Liver (tissue), 9 donors: ENCODE results near the gene PPP2R2D. TPM values are rescaled to one million over a fixed set of nuclear protein-coding genes. Genes with fewer than 3 reads are reported as not detected.

Experiments used
- DNase-seq: peaks from one replicate; pipeline ENCODE4 v3.0.0-alpha.2; 2017; ENCODE audit warnings: low spot score
- H3K27ac ChIP-seq, 2 donors: one replicate each; pipeline ENCODE4 v1.7.0; 2013; ENCODE audit warnings: inconsistent platforms in 2 of 2, low read length in 2 of 2, control low read depth in 1 of 2, low read depth in 1 of 2, mild to moderate bottlenecking in 1 of 2
- H3K27me3 ChIP-seq, 4 donors: one replicate each; pipeline versions ENCODE4 v1.6.1 to v1.7.0; 2013; ENCODE audit warnings: low read length in 3 of 4, inconsistent platforms in 1 of 4, mild to moderate bottlenecking in 1 of 4, moderate library complexity in 1 of 4; ENCODE audit not compliant: control insufficient read depth in 4 of 4, insufficient read depth in 4 of 4
- H3K36me3 ChIP-seq, 4 donors: one replicate each; pipeline versions ENCODE4 v1.6.1 to v1.7.0; 2013; ENCODE audit warnings: low read length in 3 of 4, mild to moderate bottlenecking in 3 of 4, low read depth in 1 of 4, moderate library complexity in 1 of 4; ENCODE audit not compliant: control insufficient read depth in 4 of 4, insufficient read depth in 3 of 4
- H3K4me1 ChIP-seq, 4 donors: one replicate each; pipeline versions ENCODE4 v1.6.1 to v1.7.0; 2013; ENCODE audit warnings: low read length in 3 of 4, mild to moderate bottlenecking in 3 of 4, moderate library complexity in 1 of 4; ENCODE audit not compliant: control insufficient read depth in 4 of 4, insufficient read depth in 4 of 4
- H3K4me3 ChIP-seq, 3 donors: one replicate each; pipeline versions ENCODE4 v1.6.1 to v1.7.0; 2013; ENCODE audit warnings: low read length in 3 of 3, control low read depth in 1 of 3, low read depth in 1 of 3, mild to moderate bottlenecking in 1 of 3
- H3K9ac ChIP-seq, 2 donors: one replicate each; pipeline ENCODE4 v1.7.0; 2013; ENCODE audit warnings: low read length in 2 of 2, mild to moderate bottlenecking in 2 of 2, moderate library complexity in 2 of 2, control low read depth in 1 of 2, low read depth in 1 of 2
- H3K9me3 ChIP-seq, 4 donors: one replicate each; pipeline versions ENCODE4 v1.6.1 to v1.7.0; 2013; ENCODE audit warnings: low read length in 3 of 4; ENCODE audit not compliant: control insufficient read depth in 4 of 4
- EGR1 ChIP-seq, 2 donors: IDR thresholded peaks; 2 replicates each; pipeline ENCODE4 v1.6.1; 2016 to 2018; ENCODE audit warnings: antibody characterized with exemption in 2 of 2, low read depth in 2 of 2
- FOXA1 ChIP-seq: IDR thresholded peaks from 2 replicates; pipeline ENCODE4 v1.6.1; 2016; ENCODE audit warnings: antibody characterized with exemption
- FOXA2 ChIP-seq: IDR thresholded peaks from 2 replicates; pipeline ENCODE4 v1.6.1; 2016; ENCODE audit warnings: antibody characterized with exemption
- GABPA ChIP-seq, 2 donors: IDR thresholded peaks in 1 of 2; conservative IDR thresholded peaks in 1 of 2; 2 replicates each; pipeline ENCODE4 v1.6.1; 2016; ENCODE audit warnings: antibody characterized with exemption in 2 of 2, mild to moderate bottlenecking in 1 of 2, moderate library complexity in 1 of 2
- HNF4A ChIP-seq, 2 donors: conservative IDR thresholded peaks; 2 replicates each; pipeline ENCODE4 v1.6.1; 2016; ENCODE audit warnings: antibody characterized with exemption in 2 of 2, mild to moderate bottlenecking in 2 of 2
- HNF4G ChIP-seq: IDR thresholded peaks from 2 replicates; pipeline ENCODE4 v1.6.1; 2016; ENCODE audit warnings: antibody characterized with exemption
- NR2F2 ChIP-seq: IDR thresholded peaks from 2 replicates; pipeline ENCODE4 v1.6.1; 2016; ENCODE audit warnings: antibody characterized with exemption
- RAD21 ChIP-seq, 2 donors: IDR thresholded peaks; 2 replicates each; pipeline ENCODE4 v1.6.1; 2016; ENCODE audit warnings: antibody characterized with exemption in 2 of 2, mild to moderate bottlenecking in 2 of 2
- RXRA ChIP-seq, 2 donors: IDR thresholded peaks; 2 replicates each; pipeline ENCODE4 v1.6.1; 2017 to 2018; ENCODE audit warnings: antibody characterized with exemption in 2 of 2, mild to moderate bottlenecking in 1 of 2
- YY1 ChIP-seq: IDR thresholded peaks from 2 replicates; pipeline ENCODE4 v1.6.1; 2016; ENCODE audit warnings: antibody characterized with exemption, mild to moderate bottlenecking
- WGBS: extraction: QIAGEN DNeasy Blood & Tissue Kit; methylation state at CpG from one replicate; pipeline ENCODE4 v1.1.7; 2013; 5-methylcytosine and 5-hydroxymethylcytosine counted together
- polyA plus RNA-seq, 2 donors: library from polyadenylated mRNA; stranded (reverse) in 1 of 2; unstranded in 1 of 2; fragments of 200-250 nt in 1 of 2; fragments of >200 nt in 1 of 2; fragmentation: Nextera tagmentation in 1 of 2; extraction: Ambion mirVana in 1 of 2; gene quantifications; one replicate each; pipeline versions ENCODE4 v1.2.1 to v1.2.3, GENCODE V29; 2013 to 2015
- total RNA-seq, 2 donors: library from RNA; depleted of rRNA; stranded (reverse); fragments of >200 nt; gene quantifications; one replicate each; pipeline ENCODE4 v1.2.3, GENCODE V29; 2014
- TF ChIP-seq, protein P1 (sequence below): fragments of 150-350 bp; IDR thresholded peaks from 2 replicates; pipeline ENCODE4 v1.5.1; 2017; ENCODE audit warnings: improper control_type of control experiment, low read depth, low read length; ENCODE audit not compliant: missing input control
- TF ChIP-seq, protein P2 (sequence below): IDR thresholded peaks from 2 replicates; pipeline ENCODE4 v1.6.1; 2016; ENCODE audit warnings: antibody characterized with exemption
- TF ChIP-seq, protein P3 (sequence below): IDR thresholded peaks from 2 replicates; pipeline ENCODE4 v1.6.1; 2016; ENCODE audit warnings: antibody characterized with exemption
- TF ChIP-seq, protein P4 (sequence below): IDR thresholded peaks from 2 replicates; pipeline ENCODE4 v1.6.1; 2016; ENCODE audit warnings: antibody characterized with exemption, mild to moderate bottlenecking
- donor health status: healthy.
- donor health status: healthy.
- donor health status: healthy.
- donor health status: healthy.
- donor health status: healthy.

Gene PPP2R2D
- total and polyA plus RNA-seq, 4 donors, result 5.9 to 20.5 (median 14.3) TPM

DNA sequence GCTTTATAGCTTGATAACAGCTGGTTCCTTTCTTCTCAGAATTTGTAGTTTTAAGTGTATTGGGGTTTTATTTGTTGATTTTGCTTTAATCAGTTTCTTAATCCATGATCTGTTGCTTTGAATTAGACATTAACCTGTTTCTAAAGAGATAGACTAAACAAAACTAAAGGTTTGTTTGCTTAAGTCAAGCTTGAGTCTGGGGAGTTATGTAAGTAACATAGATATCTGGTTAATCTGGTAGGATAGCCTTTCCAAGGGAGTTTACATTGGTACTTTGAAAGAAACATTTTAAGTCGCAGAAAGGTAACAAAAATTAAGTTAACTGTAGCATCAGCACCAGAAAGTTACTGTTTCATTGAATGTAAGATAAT lies 5.4 kb downstream of the PPP2R2D start:
- H3K4me1 ChIP-seq, result peaks cover 13 to 48% (median 44%) of the 10 kb centered on the region in 4 donors
- TF ChIP-seq RXRA (IDR thresholded peaks at IDR 0.05) (peak in 1 of 2 donors; percentile 9), YY1 (no peak), FOXA2 (no peak), FOXA1 (no peak), GABPA (IDR thresholded peaks at IDR 0.05 in 1 of 2, conservative IDR thresholded peaks at IDR 0.05 in 1 of 2) (no peak), HNF4G (no peak), NR2F2 (no peak), EGR1 (IDR thresholded peaks at IDR 0.05; ENCODE audit: low read depth in 2 of 2) (no peak), HNF4A (conservative IDR thresholded peaks at IDR 0.05) (peak; percentile 27 to 51), RAD21 (IDR thresholded peaks at IDR 0.05) (no peak)
- TF ChIP-seq, protein P1, sequence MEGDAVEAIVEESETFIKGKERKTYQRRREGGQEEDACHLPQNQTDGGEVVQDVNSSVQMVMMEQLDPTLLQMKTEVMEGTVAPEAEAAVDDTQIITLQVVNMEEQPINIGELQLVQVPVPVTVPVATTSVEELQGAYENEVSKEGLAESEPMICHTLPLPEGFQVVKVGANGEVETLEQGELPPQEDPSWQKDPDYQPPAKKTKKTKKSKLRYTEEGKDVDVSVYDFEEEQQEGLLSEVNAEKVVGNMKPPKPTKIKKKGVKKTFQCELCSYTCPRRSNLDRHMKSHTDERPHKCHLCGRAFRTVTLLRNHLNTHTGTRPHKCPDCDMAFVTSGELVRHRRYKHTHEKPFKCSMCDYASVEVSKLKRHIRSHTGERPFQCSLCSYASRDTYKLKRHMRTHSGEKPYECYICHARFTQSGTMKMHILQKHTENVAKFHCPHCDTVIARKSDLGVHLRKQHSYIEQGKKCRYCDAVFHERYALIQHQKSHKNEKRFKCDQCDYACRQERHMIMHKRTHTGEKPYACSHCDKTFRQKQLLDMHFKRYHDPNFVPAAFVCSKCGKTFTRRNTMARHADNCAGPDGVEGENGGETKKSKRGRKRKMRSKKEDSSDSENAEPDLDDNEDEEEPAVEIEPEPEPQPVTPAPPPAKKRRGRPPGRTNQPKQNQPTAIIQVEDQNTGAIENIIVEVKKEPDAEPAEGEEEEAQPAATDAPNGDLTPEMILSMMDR, result no peak
- TF ChIP-seq, protein P2, sequence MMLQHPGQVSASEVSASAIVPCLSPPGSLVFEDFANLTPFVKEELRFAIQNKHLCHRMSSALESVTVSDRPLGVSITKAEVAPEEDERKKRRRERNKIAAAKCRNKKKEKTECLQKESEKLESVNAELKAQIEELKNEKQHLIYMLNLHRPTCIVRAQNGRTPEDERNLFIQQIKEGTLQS, result no peak
- TF ChIP-seq, protein P3, sequence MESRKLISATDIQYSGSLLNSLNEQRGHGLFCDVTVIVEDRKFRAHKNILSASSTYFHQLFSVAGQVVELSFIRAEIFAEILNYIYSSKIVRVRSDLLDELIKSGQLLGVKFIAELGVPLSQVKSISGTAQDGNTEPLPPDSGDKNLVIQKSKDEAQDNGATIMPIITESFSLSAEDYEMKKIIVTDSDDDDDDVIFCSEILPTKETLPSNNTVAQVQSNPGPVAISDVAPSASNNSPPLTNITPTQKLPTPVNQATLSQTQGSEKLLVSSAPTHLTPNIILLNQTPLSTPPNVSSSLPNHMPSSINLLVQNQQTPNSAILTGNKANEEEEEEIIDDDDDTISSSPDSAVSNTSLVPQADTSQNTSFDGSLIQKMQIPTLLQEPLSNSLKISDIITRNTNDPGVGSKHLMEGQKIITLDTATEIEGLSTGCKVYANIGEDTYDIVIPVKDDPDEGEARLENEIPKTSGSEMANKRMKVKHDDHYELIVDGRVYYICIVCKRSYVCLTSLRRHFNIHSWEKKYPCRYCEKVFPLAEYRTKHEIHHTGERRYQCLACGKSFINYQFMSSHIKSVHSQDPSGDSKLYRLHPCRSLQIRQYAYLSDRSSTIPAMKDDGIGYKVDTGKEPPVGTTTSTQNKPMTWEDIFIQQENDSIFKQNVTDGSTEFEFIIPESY, result no peak
- TF ChIP-seq, protein P4, sequence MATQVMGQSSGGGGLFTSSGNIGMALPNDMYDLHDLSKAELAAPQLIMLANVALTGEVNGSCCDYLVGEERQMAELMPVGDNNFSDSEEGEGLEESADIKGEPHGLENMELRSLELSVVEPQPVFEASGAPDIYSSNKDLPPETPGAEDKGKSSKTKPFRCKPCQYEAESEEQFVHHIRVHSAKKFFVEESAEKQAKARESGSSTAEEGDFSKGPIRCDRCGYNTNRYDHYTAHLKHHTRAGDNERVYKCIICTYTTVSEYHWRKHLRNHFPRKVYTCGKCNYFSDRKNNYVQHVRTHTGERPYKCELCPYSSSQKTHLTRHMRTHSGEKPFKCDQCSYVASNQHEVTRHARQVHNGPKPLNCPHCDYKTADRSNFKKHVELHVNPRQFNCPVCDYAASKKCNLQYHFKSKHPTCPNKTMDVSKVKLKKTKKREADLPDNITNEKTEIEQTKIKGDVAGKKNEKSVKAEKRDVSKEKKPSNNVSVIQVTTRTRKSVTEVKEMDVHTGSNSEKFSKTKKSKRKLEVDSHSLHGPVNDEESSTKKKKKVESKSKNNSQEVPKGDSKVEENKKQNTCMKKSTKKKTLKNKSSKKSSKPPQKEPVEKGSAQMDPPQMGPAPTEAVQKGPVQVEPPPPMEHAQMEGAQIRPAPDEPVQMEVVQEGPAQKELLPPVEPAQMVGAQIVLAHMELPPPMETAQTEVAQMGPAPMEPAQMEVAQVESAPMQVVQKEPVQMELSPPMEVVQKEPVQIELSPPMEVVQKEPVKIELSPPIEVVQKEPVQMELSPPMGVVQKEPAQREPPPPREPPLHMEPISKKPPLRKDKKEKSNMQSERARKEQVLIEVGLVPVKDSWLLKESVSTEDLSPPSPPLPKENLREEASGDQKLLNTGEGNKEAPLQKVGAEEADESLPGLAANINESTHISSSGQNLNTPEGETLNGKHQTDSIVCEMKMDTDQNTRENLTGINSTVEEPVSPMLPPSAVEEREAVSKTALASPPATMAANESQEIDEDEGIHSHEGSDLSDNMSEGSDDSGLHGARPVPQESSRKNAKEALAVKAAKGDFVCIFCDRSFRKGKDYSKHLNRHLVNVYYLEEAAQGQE, result no peak
- 29% methylated on average over 1 of the region's 1 CpG for WGBS
- H3K4me3 ChIP-seq, result no peak overlapping the region
- H3K27ac ChIP-seq, result peak overlapping the region in 1 of 2 donors; percentile 18
- no peaks in the 10 kb centered on the region for H3K9me3 ChIP-seq
- H3K36me3 ChIP-seq, result peaks cover 0 to 3% (median 1%) of the 10 kb centered on the region in 4 donors
- H3K27me3 ChIP-seq, result no peaks in the 10 kb centered on the region
- H3K9ac ChIP-seq, result peak overlapping the region in 1 of 2 donors; percentile 17
- DNase-seq, result no peak

DNA sequence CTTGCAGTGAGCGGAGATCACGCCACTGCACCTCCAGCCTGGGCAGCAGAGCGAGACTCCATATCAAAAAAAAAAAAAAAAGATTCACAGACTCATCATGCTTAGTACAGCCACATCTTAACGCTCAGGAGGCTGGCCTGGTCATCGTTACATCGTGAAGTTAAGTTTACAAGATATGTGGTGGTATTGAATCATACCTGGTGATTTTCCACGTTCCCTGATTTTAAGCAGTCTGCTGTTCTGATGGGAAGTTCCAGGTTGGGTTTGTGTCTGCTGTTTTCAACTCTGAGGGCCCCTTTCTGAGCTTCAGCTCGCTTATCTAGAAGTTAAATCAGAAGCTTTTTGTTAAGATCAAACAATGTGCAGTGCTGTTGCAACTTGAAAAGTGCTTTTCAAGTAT lies 6.9 kb downstream of the PPP2R2D start:
- H3K36me3 ChIP-seq, result peaks cover 0 to 10% (median 1%) of the 10 kb centered on the region in 4 donors
- H3K27me3 ChIP-seq, result no peaks in the 10 kb centered on the region
- TF ChIP-seq FOXA1 (no peak), HNF4G (no peak), HNF4A (conservative IDR thresholded peaks at IDR 0.05) (no peak), YY1 (no peak), FOXA2 (no peak), RAD21 (IDR thresholded peaks at IDR 0.05) (no peak)
- TF ChIP-seq, protein P3, result no peak
- TF ChIP-seq, protein P1, result no peak
- TF ChIP-seq, protein P2, result no peak
- no peak overlapping the region for H3K9ac ChIP-seq
- no peak overlapping the region for H3K4me3 ChIP-seq
- DNase-seq, result no peak
- no peak overlapping the region for H3K27ac ChIP-seq
- peaks cover 10 to 40% (median 34%) of the 10 kb centered on the region in 4 donors for H3K4me1 ChIP-seq
- no peaks in the 10 kb centered on the region for H3K9me3 ChIP-seq
- 92% methylated on average over 8 of the region's 8 CpGs for WGBS
